Ecto neural progenitor cell (in vitro differentiated cells): ENCODE results near the gene ARHGAP22.

Experiments used
- DNase-seq: peaks from one replicate; pipeline ENCODE4 v3.0.0-alpha.2; 2018; ENCODE audit warnings: low spot score

Gene ARHGAP22

GRCh38 chr10:48477616-48478015, 127.3 kb downstream of the ARHGAP22 start:
- no peak for DNase-seq

GRCh38 chr10:48477141-48477540, 127.7 kb downstream of the ARHGAP22 start:
- no peak for DNase-seq

DNA sequence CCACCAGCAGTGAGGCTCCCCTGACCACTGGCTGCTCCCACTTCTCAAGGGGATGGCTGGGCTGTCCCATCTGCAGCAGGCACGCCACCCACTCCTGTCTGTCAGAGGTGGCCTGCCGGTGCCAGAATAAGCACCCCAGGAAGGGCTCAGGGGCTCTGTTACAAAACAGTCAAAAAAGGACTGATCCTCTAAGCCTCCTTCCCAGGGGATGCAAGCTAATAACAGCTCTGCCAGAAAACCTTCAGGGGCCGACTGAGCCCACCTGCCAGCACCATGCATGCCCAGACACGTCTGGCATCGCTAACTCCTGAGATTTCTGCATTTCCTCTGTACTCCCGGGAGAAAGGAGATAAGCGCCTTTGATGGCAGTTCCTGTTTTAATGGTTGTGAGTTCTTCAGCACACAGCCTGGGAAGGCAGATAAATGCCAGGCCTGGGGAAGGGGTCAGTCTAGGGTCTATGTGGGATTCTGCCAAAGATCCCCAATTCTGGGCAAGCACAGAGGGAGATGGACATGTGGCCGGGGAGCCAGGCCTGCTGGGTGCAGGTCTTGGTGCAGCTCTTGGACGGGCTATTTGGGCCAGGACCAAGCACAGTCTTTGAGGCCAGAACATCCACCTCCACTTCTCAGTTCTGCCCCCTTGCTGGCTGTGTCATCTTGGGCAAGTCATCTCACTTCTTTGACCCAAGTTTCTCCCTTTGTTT, 128.4 kb downstream of the ARHGAP22 start:
- DNase-seq, result peak; percentile 39

DNA sequence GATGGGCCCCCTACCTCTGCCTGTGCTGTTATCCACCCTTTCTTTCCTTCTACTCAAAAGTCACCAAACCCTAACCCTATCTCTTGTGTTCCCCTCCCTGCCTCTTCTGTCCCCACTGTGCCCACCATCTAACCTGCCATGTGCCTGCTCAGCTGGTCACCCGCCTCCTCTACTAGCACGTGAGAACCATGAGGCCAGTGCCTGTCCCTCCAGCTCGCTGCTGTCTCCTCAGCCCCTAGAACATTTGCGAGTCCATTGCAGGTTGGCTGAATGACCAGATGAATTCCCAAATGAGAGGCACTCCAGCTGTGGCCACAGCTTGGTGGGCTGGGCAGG, 129.0 kb downstream of the ARHGAP22 start:
- DNase-seq, result no peak

DNA sequence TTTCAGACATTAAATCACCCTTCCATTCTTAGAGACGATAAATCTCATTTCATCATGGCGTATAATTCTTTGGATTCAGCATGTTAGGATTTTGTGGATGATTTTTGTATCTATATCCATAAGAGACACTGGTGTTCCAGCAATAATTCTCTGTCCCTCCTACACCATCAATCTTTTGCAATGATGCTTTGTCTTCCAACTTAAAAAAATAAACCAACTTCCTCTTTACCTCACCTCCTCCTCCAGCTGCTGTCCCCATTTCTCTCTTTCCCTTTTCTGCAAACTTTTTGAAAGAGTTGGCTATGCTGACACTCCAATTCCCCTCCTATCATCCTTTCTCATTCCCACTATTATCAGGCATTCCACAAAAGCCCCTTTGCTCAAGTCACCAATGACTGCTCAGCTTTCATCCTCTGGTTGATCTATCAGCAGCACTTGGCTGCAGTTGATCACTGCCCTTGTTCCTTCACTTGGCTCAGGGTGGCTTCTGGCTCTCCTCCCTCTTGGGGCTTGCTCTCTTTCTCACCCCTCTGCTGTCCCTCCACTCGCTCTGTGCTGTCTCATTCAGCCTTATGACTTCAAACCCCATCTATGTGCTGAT, 130.0 kb downstream of the ARHGAP22 start:
- DNase-seq, result no peak

GRCh38 chr10:48473704-48474103, 131.2 kb downstream of the ARHGAP22 start:
- no peak for DNase-seq

GRCh38 chr10:48472501-48473069, 132.3 kb downstream of the ARHGAP22 start:
- no peak for DNase-seq

- peak; percentile 38 for DNase-seq
These were observed 133.7 kb downstream of the ARHGAP22 start for GRCh38 chr10:48470893-48471805.

DNA sequence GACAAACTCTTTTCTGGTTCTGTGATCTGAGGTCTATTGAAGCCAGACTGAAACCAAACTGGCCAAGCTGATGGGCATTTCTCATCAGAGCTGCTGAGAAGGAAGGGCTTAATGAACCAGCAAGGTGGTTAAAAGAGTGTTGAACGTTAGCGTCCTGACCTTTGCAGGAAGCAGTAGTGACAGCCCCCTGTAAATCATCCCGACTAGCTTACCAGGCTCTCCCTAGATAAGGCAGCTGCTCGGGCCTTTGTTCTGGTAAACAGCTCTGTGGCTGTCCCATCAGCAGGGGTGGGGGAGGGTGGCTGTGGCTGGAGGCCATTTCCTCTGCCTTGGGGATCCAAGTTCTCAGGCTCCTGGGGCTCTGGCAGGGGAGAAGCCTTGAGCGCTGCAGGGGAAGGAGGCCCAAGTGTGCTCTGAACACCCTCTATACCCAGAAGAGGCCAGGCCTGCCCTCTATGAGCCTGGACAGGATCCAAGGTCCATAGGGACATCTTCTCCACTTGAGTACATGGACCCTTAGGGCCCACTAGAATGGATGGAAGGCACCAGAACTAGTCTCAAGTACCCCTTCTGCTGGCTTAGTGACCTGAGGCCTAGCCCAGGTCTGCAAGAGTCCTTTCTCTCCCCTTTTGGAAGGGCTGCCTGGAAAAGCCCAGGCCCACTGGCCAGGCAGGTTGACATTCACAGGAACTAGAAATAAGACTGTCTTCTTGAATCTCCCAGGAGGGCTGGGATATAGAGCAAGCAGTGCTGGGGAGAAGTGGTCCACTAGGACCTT, 134.6 kb downstream of the ARHGAP22 start:
- DNase-seq, result peak; percentile 45

GRCh38 chr10:48469516-48470020, 135.3 kb downstream of the ARHGAP22 start:
- peak; percentile 44 for DNase-seq

GRCh38 chr10:48468866-48469511, 135.9 kb downstream of the ARHGAP22 start:
- DNase-seq, result peak; percentile 41

GRCh38 chr10:48468130-48468790, 136.6 kb downstream of the ARHGAP22 start:
- DNase-seq, result peak; percentile 29

GRCh38 chr10:48467669-48468068, 137.2 kb downstream of the ARHGAP22 start:
- DNase-seq, result peak; percentile 44

GRCh38 chr10:48466611-48467240, 138.1 kb downstream of the ARHGAP22 start:
- peak; percentile 65 for DNase-seq

GRCh38 chr10:48465860-48466521, 138.9 kb downstream of the ARHGAP22 start:
- DNase-seq, result peak; percentile 47

- peak; percentile 49 for DNase-seq
These were observed 139.8 kb downstream of the ARHGAP22 start for GRCh38 chr10:48464871-48465736.

DNA sequence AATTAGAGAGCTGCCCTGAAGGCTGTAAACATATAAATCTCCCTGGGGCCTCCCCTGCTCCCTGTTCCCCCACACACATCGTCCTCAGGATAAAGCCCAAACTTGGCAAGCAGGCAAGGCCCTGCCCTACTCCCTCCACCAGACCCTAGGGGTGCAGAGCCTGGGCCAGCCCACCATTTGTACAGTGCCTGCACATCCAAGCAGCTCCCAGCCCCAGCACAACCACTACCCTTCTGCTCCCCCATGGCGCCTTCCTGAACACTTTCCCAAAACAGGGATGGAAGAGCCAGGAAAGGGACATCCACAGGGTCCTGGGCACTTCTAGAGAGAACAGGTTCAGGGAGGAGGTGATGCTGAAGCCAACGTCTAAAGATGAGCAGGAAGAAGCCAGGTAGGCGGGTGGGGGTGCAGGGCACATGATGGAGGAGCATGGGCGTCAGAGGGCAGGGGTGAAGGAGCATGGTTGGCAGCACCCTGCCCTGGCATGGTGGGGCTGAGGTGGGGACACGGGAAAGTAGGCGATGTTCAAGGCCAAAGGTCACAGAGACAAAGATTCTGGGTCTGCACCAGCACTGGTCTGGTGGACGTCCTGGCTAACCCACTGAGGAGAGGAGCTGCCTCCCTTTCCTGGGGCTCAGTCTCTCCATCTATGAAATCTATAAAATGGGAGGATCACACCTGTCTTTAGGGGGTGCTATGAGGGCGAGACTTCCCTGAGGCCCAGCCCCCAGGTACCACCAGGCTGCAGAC, 140.6 kb downstream of the ARHGAP22 start:
- no peak for DNase-seq
